PFSK-1 (cell line): ENCODE measurements around the gene SRSF2.

Experiments
- FOXP2 ChIP-seq: optimal IDR thresholded peaks from 2 replicates; pipeline ENCODE3; 2011; ENCODE audit warnings: borderline replicate concordance, control low read depth, inconsistent platforms; ENCODE audit not compliant: insufficient read depth; ENCODE audit errors: extremely low read length, extremely low read depth
- POLR2AphosphoS5 ChIP-seq: IDR thresholded peaks from 2 replicates; pipeline ENCODE4 v1.6.1; 2012; ENCODE audit warnings: low read depth, mild to moderate bottlenecking, control low read depth, low read length, moderate library complexity
- REST ChIP-seq, 2 experiments: IDR thresholded peaks; 2 replicates each; pipeline versions ENCODE4 v1.6.1 to v1.8.0; 2011 to 2012; ENCODE audit warnings: low read depth in 2 of 2, low read length in 2 of 2, control low read depth in 1 of 2, inconsistent platforms in 1 of 2, mild to moderate bottlenecking in 1 of 2, moderate library complexity in 1 of 2; ENCODE audit not compliant: insufficient read depth in 1 of 2
- SIN3A ChIP-seq: IDR thresholded peaks from 2 replicates; pipeline ENCODE4 v1.6.1; 2012; ENCODE audit warnings: mild to moderate bottlenecking, low read length, moderate library complexity, borderline replicate concordance; ENCODE audit not compliant: insufficient read depth
- TAF1 ChIP-seq: IDR thresholded peaks from 2 replicates; pipeline ENCODE4 v1.6.1; 2012; ENCODE audit warnings: low read length, control low read depth, borderline replicate concordance; ENCODE audit not compliant: insufficient read depth

The SRSF2 gene

GRCh38 chr17:76726776-76727718 lies 10.1 kb downstream of the SRSF2 start, which contains the start of gene METTL23:
METTL23 (plus strand) TSS chr17:76726839; CDS start chr17:76729711, 2,872 bp downstream.
- peak; percentile 61 for TF ChIP-seq FOXP2
- 0 out of 4 replicates have a peak, but pooled peaks of 1 of the 2 experiments have one; percentile 30 for TF ChIP-seq REST (IDR thresholded peaks at IDR 0.05; ENCODE audit: insufficient read depth in 1 of 2, low read depth in 2 of 2, low read length in 2 of 2)
- TF ChIP-seq SIN3A = peak; percentile 64; the same call in 1 of the 2 replicates
- peak; percentile 82 for TF ChIP-seq POLR2AphosphoS5
- peak; percentile 79 for TF ChIP-seq TAF1

- TF ChIP-seq REST (IDR thresholded peaks at IDR 0.05; ENCODE audit: insufficient read depth in 1 of 2, low read depth in 2 of 2, low read length in 2 of 2) (no peak; a peak in 1 of 4 replicates), SIN3A (peak; percentile 94), POLR2AphosphoS5 (peak; percentile 76), FOXP2 (no peak), TAF1 (0 out of 2 replicates have a peak, but pooled peaks have one; percentile 59)
These were observed 10.8 kb downstream of the SRSF2 start, which contains the start of gene JMJD6 for GRCh38 chr17:76726231-76726775. JMJD6 (minus strand) TSS chr17:76726606; CDS start chr17:76726475, 131 bp downstream.

- TF ChIP-seq SIN3A = peak; percentile 56; the same call in 1 of the 2 replicates
- no peak for TF ChIP-seq POLR2AphosphoS5
These were observed 11.4 kb downstream of the SRSF2 start for GRCh38 chr17:76725580-76726230.

- TF ChIP-seq TAF1 (no peak), POLR2AphosphoS5 (no peak), REST (IDR thresholded peaks at IDR 0.05; ENCODE audit: insufficient read depth in 1 of 2, low read depth in 2 of 2, low read length in 2 of 2) (no peak), FOXP2 (no peak), SIN3A (no peak)
These were observed 13.3 kb downstream of the SRSF2 start for GRCh38 chr17:76723812-76724211.

GRCh38 chr17:76722279-76722678 lies 14.9 kb downstream of the SRSF2 start:
- TF ChIP-seq REST (IDR thresholded peaks at IDR 0.05; ENCODE audit: insufficient read depth in 1 of 2, low read depth in 2 of 2, low read length in 2 of 2) (no peak), SIN3A (no peak), POLR2AphosphoS5 (no peak), TAF1 (no peak), FOXP2 (no peak)
